Activated CD4-positive, CD25-positive, alpha-beta regulatory T cell (primary cell): ENCODE data around the gene CIB1.

Experiments
- DNase-seq, 4 experiments: peaks; one replicate each; lab custom pipeline; 2025; lab: John Stamatoyannopoulos, UW

Gene CIB1

GRCh38 chr15:90214553-90215196 lies 19.1 kb downstream of the CIB1 start:
- DNase-seq, result no peak

- DNase-seq, result no peak
Observed at GRCh38 chr15:90213818-90214204, 19.9 kb downstream of the CIB1 start.

GRCh38 chr15:90213122-90213817 lies 20.5 kb downstream of the CIB1 start:
- no peak for DNase-seq

GRCh38 chr15:90212221-90213098 lies 21.3 kb downstream of the CIB1 start:
- DNase-seq, result no peak

- no peak for DNase-seq
Observed at GRCh38 chr15:90211440-90212143, 22.1 kb downstream of the CIB1 start.

GRCh38 chr15:90211009-90211408 lies 22.7 kb downstream of the CIB1 start:
- no peak for DNase-seq

- DNase-seq, result no peak
Observed at GRCh38 chr15:90210593-90210992, 23.1 kb downstream of the CIB1 start.

GRCh38 chr15:90209591-90209990 lies 24.1 kb downstream of the CIB1 start:
- no peak for DNase-seq

- no peak for DNase-seq
Observed at GRCh38 chr15:90208356-90208755, 25.4 kb downstream of the CIB1 start.

- no peak for DNase-seq
Observed at GRCh38 chr15:90207252-90207651, 26.5 kb downstream of the CIB1 start.

GRCh38 chr15:90205886-90206285 lies 27.9 kb downstream of the CIB1 start:
- DNase-seq, result no peak

- no peak for DNase-seq
Observed at GRCh38 chr15:90205050-90205848, 28.5 kb downstream of the CIB1 start.

GRCh38 chr15:90203922-90204321 lies 29.8 kb downstream of the CIB1 start:
- DNase-seq, result no peak

GRCh38 chr15:90203473-90203872 lies 30.3 kb downstream of the CIB1 start:
- DNase-seq, result no peak

- no peak for DNase-seq
Observed at GRCh38 chr15:90202929-90203328, 30.8 kb downstream of the CIB1 start.

- DNase-seq, result no peak
Observed at GRCh38 chr15:90201944-90202375, 31.8 kb downstream of the CIB1 start.

GRCh38 chr15:90201130-90201943 lies 32.4 kb downstream of the CIB1 start, which contains the start of gene SEMA4B:
TSS of gene SEMA4B (plus strand) at chr15:90201330. CDS start at chr15:90201579, 249 bp downstream.
- DNase-seq, result peak; percentile 40 to 65 (median 57)

- DNase-seq, result no peak
Observed at GRCh38 chr15:90200534-90201129, 33.1 kb downstream of the CIB1 start.

- no peak for DNase-seq
Observed at GRCh38 chr15:90194655-90195054, 39.1 kb downstream of the CIB1 start.
